ENCODE measurements around the gene RAPGEF4.

DNA sequence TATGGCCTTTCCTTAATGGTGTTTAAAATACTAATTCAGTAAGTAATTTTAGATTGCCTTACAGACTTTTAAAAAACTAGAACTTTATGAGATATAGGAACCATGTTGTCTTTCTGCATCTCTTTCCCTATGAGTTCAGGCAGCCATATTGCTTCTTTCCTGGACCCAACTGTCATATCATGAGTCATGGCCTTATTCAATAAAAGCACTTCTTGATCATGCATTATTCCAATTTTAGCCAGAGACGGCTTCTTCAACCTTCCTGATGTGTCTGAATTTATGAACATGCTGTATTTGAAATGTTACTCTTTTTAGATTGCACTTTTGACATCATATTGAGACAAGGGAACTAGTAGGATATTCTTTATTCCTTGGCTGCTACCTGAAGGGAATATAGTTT is 274.6 kb downstream of the RAPGEF4 start:
- TF ChIP-seq POLR2AphosphoS5 (IDR thresholded peaks at IDR 0.05; ENCODE audit: low read depth, low read length), result no peak
- TF ChIP-seq, protein P1, sequence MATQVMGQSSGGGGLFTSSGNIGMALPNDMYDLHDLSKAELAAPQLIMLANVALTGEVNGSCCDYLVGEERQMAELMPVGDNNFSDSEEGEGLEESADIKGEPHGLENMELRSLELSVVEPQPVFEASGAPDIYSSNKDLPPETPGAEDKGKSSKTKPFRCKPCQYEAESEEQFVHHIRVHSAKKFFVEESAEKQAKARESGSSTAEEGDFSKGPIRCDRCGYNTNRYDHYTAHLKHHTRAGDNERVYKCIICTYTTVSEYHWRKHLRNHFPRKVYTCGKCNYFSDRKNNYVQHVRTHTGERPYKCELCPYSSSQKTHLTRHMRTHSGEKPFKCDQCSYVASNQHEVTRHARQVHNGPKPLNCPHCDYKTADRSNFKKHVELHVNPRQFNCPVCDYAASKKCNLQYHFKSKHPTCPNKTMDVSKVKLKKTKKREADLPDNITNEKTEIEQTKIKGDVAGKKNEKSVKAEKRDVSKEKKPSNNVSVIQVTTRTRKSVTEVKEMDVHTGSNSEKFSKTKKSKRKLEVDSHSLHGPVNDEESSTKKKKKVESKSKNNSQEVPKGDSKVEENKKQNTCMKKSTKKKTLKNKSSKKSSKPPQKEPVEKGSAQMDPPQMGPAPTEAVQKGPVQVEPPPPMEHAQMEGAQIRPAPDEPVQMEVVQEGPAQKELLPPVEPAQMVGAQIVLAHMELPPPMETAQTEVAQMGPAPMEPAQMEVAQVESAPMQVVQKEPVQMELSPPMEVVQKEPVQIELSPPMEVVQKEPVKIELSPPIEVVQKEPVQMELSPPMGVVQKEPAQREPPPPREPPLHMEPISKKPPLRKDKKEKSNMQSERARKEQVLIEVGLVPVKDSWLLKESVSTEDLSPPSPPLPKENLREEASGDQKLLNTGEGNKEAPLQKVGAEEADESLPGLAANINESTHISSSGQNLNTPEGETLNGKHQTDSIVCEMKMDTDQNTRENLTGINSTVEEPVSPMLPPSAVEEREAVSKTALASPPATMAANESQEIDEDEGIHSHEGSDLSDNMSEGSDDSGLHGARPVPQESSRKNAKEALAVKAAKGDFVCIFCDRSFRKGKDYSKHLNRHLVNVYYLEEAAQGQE (IDR thresholded peaks at IDR 0.05; ENCODE audit: insufficient read depth in 1 of 2, low read depth in 2 of 2, low read length in 2 of 2), result no peak
- TF ChIP-seq TAF1 (IDR thresholded peaks at IDR 0.05; ENCODE audit: borderline replicate concordance, insufficient read depth, low read length), result no peak
